ENCODE measurements around the gene NFRKB. TPM values are rescaled to one million over a fixed set of nuclear protein-coding genes. Genes with fewer than 3 reads are reported as not detected.

The NFRKB gene
- total and polyA plus RNA-seq, 2 of the 8 experiments (the other 6 are each of a cell fraction or from before 2014, with no cell fraction given) = 17.0 to 31.0 TPM

DNA sequence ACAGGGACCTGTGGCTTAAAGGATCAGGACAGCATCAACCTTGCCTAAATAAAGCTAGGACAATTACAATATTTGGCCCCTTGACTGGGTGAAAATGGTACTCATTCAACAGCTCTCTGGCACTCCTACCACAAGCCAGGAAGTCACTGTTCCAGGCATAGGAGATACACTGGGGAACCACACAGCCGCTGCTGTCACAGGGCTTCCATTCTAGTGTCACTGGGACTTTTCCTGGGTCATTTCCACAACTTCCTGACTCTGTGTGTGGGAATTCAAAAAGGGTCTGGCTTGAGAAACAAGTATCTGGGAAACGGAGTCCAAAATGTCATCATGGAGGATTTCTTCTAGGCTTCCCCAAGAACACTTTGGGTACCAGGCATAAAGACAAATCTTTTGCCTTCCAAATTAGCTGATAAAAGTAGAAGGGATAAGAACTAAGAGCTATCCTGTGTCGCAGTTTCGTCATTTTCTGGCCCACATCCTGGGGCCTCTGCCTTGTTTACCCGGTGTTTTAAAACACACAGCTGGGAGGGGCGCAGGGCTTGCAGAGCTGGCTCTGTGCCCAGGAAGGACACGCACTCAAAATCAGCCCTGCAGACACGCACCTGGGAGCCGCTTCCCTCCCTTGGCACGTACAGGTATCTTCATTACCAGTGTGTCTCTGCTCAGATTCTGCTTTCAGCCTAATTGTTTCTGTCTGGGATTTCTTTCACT lies 41.7 kb downstream of the NFRKB start (continued):
- TF ChIP-seq NANOG (IDR thresholded peaks at IDR 0.05; ENCODE audit: insufficient read depth, low read depth, low read length, poor library complexity, severe bottlenecking) (no peak), CHD1 (IDR thresholded peaks at IDR 0.05; ENCODE audit: low read depth, low read length) (no peak), JUND (IDR thresholded peaks at IDR 0.05; ENCODE audit: low read length) (no peak)
